NT2/D1 (cell line): ENCODE results near the gene EFCAB8.

Experiments used
- SUZ12 ChIP-seq: IDR thresholded peaks from 2 replicates; pipeline ENCODE4 v1.6.1; 2011; ENCODE audit not compliant: insufficient read length, insufficient read depth; ENCODE audit errors: extremely low read depth
- YY1 ChIP-seq: IDR thresholded peaks from 2 replicates; pipeline ENCODE4 v1.6.1; 2011; ENCODE audit not compliant: insufficient read length, insufficient read depth
- ZNF274 ChIP-seq: IDR thresholded peaks from 2 replicates; pipeline ENCODE4 v1.6.1; 2011; ENCODE audit warnings: mild to moderate bottlenecking, low read depth, low read length

- TF ChIP-seq ZNF274 (no peak), SUZ12 (no peak), YY1 (no peak)
These were observed 9.9 kb upstream of the EFCAB8 start for GRCh38 chr20:32848846-32849245.
